Suprapubic skin (tissue), 4 donors: ENCODE measurements around the gene NAT9.

Experiments
- CTCF ChIP-seq, 2 donors: fragments of 200-600 bp in 1 of 2; fragments of 450-650 bp in 1 of 2; sonication (generic) in 1 of 2; IDR thresholded peaks; one replicate each; pipeline ENCODE4 v1.5.1; 2016 to 2019; ENCODE audit warnings: antibody characterized with exemption in 2 of 2, mild to moderate bottlenecking in 1 of 2, moderate library complexity in 1 of 2
- POLR2A ChIP-seq, 2 donors: fragments of 450-650 bp; IDR thresholded peaks; one replicate each; pipeline ENCODE4 v1.6.1; 2017; ENCODE audit warnings: antibody characterized with exemption in 2 of 2, mild to moderate bottlenecking in 2 of 2, moderate library complexity in 2 of 2
- POLR2AphosphoS5 ChIP-seq, 3 donors: sonication (generic); formaldehyde crosslinking; IDR thresholded peaks; one replicate each; pipeline ENCODE4 v1.6.1; 2017; ENCODE audit warnings: antibody characterized with exemption in 3 of 3

GRCh38 chr17:74755533-74755932 is 20.6 kb downstream of the NAT9 start:
- TF ChIP-seq POLR2A (IDR thresholded peaks at IDR 0.05) (no peak), CTCF (IDR thresholded peaks at IDR 0.05) (no peak), POLR2AphosphoS5 (IDR thresholded peaks at IDR 0.05) (no peak)
